Kidney (tissue), 14 donors: ENCODE measurements around the gene RRP1B. TPM values are rescaled to one million over a fixed set of nuclear protein-coding genes. Genes with fewer than 3 reads are reported as not detected.

ENCODE experiments used
- DNase-seq, 5 donors: peaks; one replicate each; pipeline ENCODE4 v3.0.0-alpha.2; 2013 to 2020
- FAIRE-seq: peaks from 2 replicates; lab custom pipeline; 2012; peaks lifted over from hg19 to GRCh38; lab: Jason Lieb, UNC
- H3K27ac ChIP-seq, 2 donors: one replicate each; pipeline ENCODE4 v1.7.0; 2013; ENCODE audit warnings: low read depth in 2 of 2, low read length in 2 of 2, inconsistent platforms in 1 of 2
- H3K27me3 ChIP-seq: one replicate; pipeline ENCODE4 v1.7.1; 2013; ENCODE audit warnings: low read length, inconsistent platforms; ENCODE audit not compliant: control insufficient read depth, insufficient read depth
- H3K36me3 ChIP-seq, 3 donors: one replicate each; pipeline versions ENCODE4 v1.7.0 to v1.7.1; 2013; ENCODE audit warnings: low read length in 3 of 3, control low read depth in 1 of 3, inconsistent platforms in 1 of 3; ENCODE audit not compliant: insufficient read depth in 3 of 3, control insufficient read depth in 2 of 3
- H3K4me1 ChIP-seq, 3 donors: one replicate each; pipeline versions ENCODE4 v1.7.0 to v1.7.1; 2013; ENCODE audit warnings: low read length in 3 of 3, inconsistent platforms in 1 of 3, low read depth in 1 of 3; ENCODE audit not compliant: control insufficient read depth in 2 of 3, insufficient read depth in 2 of 3
- H3K4me3 ChIP-seq, 3 donors: one replicate each; pipeline versions ENCODE4 v1.7.0 to v1.8.1; 2013; ENCODE audit warnings: low read length in 3 of 3, control low read depth in 1 of 3, inconsistent platforms in 1 of 3
- H3K9ac ChIP-seq, 3 donors: one replicate each; pipeline versions ENCODE4 v1.7.0 to v1.7.1; 2013; ENCODE audit warnings: low read length in 3 of 3, control low read depth in 1 of 3, inconsistent platforms in 1 of 3
- H3K9me3 ChIP-seq, 3 donors: one replicate each; pipeline versions ENCODE4 v1.7.0 to v1.7.1; 2013; ENCODE audit warnings: low read length in 3 of 3, control low read depth in 1 of 3, inconsistent platforms in 1 of 3; ENCODE audit not compliant: control insufficient read depth in 2 of 3, insufficient read depth in 1 of 3
- intact Hi-C: fragments of 100-400 bp; cut with DNase I; formaldehyde crosslinking; loops from one replicate; pipeline ENCODE4 v1.11.1; 2022
- polyA plus RNA-seq: library from polyadenylated mRNA; stranded (reverse); fragments of 350-450 nt; fragmentation: Illumina TruSeq; extraction: RNeasy Lipid Tissue Mini Kit (QIAGEN cat#74804); gene quantifications from one replicate; pipeline ENCODE4 v1.2.3, GENCODE V29; 2014; ENCODE audit warnings: low read depth, low replicate concordance; ENCODE audit not compliant: insufficient read depth
- total RNA-seq: library from RNA; stranded (reverse); fragmentation: NEBNext Ultra II Directional; extraction: Animal tissue kit (Norgen Biotek cat#: 25700); gene quantifications from one replicate; pipeline ENCODE4 v1.2.1, GENCODE V29; 2021
- TF ChIP-seq, protein P1 (sequence below): IDR thresholded peaks from 3 replicates; pipeline ENCODE4 v1.5.1; 2012; ENCODE audit warnings: mild to moderate bottlenecking, moderate library complexity, borderline replicate concordance; ENCODE audit not compliant: insufficient read depth; ENCODE audit errors: extremely low read depth
- donor health status: control.
- donor health status: control.
- donor health status: control.
- donor health status: control.
- donor health status: control.
- donor health status: DM: yes; HTN: yes; CAD: no.
- donor health status: Normal renal cell carcinoma (clear cell type).

The RRP1B gene
- total and polyA plus RNA-seq, 2 donors from 2014 or later: 5.0 to 17.8 TPM

DNA sequence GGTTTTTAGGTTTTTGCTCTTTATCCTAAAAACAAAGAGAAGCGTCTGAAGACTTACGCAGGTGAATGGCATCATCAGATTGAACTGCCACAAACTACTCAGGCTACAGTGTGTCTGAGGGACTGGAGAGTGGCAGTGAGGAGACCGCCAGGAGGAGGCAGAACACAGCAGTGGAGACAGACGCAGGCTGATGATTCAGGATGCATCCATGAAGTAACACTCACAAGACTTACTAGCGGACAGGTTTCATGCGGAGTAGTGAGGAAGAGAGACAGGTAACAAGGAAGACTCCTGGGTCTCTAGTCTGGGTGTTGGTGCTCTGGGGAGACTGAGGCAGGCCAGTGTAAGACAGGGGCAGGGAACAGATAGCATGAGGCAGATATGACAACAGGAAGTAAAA, 5.7 kb upstream of the RRP1B start:
- DNase-seq (no peak), FAIRE-seq (no peak)
- Histone ChIP-seq H3K27ac (no peak overlapping the region), H3K36me3 (no peaks in the 10 kb centered on the region), H3K27me3 (no peaks in the 10 kb centered on the region), H3K4me3 (no peak overlapping the region), H3K9me3 (no peaks in the 10 kb centered on the region), H3K9ac (no peak overlapping the region), H3K4me1 (no peaks in the 10 kb centered on the region)
- intact Hi-C loops: no loop called here
- TF ChIP-seq, protein P1, sequence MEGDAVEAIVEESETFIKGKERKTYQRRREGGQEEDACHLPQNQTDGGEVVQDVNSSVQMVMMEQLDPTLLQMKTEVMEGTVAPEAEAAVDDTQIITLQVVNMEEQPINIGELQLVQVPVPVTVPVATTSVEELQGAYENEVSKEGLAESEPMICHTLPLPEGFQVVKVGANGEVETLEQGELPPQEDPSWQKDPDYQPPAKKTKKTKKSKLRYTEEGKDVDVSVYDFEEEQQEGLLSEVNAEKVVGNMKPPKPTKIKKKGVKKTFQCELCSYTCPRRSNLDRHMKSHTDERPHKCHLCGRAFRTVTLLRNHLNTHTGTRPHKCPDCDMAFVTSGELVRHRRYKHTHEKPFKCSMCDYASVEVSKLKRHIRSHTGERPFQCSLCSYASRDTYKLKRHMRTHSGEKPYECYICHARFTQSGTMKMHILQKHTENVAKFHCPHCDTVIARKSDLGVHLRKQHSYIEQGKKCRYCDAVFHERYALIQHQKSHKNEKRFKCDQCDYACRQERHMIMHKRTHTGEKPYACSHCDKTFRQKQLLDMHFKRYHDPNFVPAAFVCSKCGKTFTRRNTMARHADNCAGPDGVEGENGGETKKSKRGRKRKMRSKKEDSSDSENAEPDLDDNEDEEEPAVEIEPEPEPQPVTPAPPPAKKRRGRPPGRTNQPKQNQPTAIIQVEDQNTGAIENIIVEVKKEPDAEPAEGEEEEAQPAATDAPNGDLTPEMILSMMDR: no peak

DNA sequence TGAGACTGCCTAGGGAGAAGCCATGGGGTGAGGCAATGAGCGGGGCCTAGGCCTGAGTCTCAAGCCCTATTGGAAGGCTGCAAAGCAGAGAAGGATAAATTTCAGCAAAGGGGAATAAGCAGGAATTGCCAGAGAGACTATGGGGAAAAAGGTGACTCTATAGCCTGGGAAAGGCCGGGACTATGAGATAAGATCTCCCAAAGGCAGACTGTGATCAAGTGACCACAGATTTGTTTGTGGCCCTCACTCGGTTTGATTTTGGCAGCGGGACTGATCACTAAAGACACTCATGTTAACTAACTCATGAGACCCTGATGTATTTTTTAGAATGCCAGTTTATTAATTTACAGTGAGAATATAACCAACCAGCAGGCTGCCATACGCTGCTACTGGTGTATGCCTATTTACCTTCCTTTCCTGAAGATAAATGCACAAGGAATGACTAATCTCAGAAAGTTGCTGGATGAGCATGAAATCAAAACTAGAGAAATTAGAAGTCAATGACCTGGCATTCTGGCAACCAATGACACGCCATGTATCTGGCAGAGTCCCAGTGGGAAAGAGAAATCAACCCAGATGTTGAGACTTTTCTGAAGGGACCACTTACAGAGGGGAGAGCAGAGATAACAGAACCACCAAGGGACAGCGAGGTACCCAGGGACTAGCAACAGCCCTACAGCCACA, 4.4 kb upstream of the RRP1B start:
- H3K36me3 ChIP-seq: no peaks in the 10 kb centered on the region
- TF ChIP-seq, protein P1: no peak
- no peak overlapping the region for H3K4me3 ChIP-seq
- H3K27ac ChIP-seq: no peak overlapping the region
- FAIRE-seq (no peak), DNase-seq (no peak)
- peaks cover 0 to 4% (median under 1%) of the 10 kb centered on the region in 3 donors for H3K4me1 ChIP-seq
- intact Hi-C loops: no loop called here
- H3K27me3 ChIP-seq: no peaks in the 10 kb centered on the region
- no peak overlapping the region for H3K9ac ChIP-seq
- H3K9me3 ChIP-seq: no peaks in the 10 kb centered on the region

DNA sequence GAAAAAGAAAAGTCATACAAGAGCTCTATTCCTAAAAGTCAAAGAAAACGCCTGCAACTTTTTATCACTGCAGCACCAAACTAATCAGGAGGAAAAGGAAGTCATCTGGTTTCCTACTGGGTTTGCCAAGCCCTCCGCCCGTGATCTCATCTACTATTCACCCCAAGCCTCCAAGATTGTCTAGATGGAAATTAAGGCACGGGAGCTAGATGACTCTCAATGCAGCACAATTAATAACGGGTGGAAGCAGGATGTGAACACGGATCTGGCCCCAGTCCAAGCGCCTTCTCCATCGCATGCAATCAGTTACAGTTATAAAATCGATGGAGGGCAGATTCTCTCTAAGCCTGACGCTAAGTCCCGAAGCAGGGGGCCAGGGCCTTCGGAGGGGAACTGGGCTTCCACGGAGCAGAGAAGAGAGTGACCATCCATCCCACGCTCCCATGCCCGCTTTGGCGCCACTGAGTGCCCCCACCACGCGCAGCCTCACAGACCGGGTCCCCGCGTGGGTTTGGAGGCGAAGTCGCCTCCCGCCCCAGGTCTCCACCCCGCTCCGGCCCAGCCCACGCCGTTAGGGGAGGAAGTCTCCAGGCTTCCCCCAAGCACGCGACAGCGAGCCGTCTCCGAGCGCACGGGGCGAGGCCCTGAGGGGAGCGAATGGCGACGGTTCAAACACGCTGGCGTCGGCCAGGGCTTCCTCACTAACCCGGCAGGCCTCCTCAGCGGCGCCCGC, 1.8 kb upstream of the RRP1B start:
- FAIRE-seq (no peak), DNase-seq (peak in 2 of 5 donors; percentile 57 to 79)
- TF ChIP-seq, protein P1: no peak
- peaks cover 0 to 8% (median 4%) of the 10 kb centered on the region in 3 donors for H3K4me1 ChIP-seq
- no peaks in the 10 kb centered on the region for H3K9me3 ChIP-seq
- no peak overlapping the region for H3K27ac ChIP-seq
- no peaks in the 10 kb centered on the region for H3K36me3 ChIP-seq
- H3K9ac ChIP-seq: no peak overlapping the region
- intact Hi-C loops: no loop called here
- H3K4me3 ChIP-seq: no peak overlapping the region
- no peaks in the 10 kb centered on the region for H3K27me3 ChIP-seq
